GM08714 (cell line): Measurements from ENCODE around the gene CDCA3.

ENCODE experiments used
- H3K4me3 ChIP-seq: fragments of 200-500 bp; sonication (Bioruptor generic); 2 replicates; pipeline ENCODE4 v1.5.1; 2014; ENCODE audit warnings: mild to moderate bottlenecking, low read length, inconsistent platforms
- ZNF274 ChIP-seq: IDR thresholded peaks from 2 replicates; pipeline ENCODE4 v1.6.1; 2012; ENCODE audit warnings: mild to moderate bottlenecking, low read depth, low read length

Gene CDCA3

DNA sequence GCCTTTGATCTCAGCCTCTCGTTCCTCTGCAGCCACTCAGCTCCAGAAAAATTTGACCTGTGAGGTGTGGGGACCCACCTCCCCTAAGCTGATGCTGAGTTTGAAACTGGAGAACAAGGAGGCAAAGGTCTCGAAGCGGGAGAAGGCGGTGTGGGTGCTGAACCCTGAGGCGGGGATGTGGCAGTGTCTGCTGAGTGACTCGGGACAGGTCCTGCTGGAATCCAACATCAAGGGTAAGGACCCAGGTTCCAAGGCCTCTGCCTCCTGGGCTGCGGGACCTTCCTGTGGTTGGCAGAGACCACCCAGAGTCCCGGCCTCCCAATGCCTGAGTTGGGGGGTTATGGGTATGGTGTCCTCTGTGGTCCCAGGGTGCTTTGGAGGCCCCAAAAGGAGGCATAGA lies 34.0 kb downstream of the CDCA3 start:
- no peak for TF ChIP-seq ZNF274
- H3K4me3 ChIP-seq = no peak overlapping the region

DNA sequence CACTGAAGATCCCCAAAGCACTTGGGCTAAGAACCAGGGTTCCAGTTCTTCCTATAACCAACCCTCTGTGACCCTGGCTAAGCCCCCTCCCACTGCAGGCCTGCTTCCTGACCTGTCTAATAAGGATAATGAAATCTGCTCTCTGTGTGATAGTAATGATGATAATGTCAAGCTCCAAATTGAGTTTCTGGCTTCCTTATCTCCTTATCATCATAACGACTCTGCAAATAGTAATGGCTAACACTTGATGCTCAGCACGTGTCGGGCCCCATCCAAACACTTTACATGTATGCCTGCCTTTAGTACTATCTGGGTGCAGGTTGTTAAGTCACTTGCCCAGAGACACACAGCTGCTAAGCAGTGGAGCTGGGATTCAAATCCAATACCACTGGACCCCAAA lies 34.5 kb downstream of the CDCA3 start:
- no peak for TF ChIP-seq ZNF274

DNA sequence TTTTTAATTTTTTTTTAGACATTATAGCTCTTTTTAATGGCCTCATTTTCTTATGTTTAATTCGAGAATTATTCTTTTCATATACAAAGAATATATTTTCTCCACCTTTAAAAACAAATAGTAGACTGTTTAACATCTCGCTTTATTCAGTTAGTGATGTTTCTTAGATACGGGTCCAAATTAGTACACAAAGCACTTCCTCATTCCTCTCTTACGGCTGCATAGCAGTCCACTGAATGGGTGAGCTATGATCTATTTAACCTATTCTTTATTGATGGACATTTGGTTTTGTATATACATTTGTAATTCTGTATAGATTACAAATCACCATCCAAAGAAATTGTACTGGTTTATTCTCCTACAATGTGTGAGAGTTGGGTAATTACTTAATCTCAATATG lies 37.7 kb downstream of the CDCA3 start:
- H3K4me3 ChIP-seq = no peak overlapping the region
- no peak for TF ChIP-seq ZNF274

More for the DNA sequence above, 34.5 kb downstream of the CDCA3 start:
- no peak overlapping the region for H3K4me3 ChIP-seq

DNA sequence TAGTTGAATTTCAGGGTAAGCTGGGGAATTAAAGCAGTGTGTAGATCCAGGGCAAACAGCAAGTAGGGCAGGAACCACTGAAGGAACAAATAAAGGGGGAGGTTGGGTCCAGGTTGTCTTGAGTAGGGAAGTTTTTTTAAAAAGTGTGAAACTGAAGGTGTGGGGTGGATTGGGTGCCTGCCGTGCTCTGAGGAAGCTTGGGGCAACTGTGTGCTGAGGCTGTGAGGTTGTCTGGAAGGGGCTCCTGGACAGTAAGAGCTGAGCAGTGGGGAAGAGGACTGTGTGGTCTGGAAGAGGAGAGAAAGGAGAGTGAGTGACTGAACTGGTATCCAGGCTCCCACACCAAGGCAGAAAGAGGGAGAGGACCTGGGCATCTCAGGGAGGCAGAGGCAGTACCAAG lies 40.3 kb downstream of the CDCA3 start:
- TF ChIP-seq ZNF274 = no peak
- H3K4me3 ChIP-seq = no peak overlapping the region

DNA sequence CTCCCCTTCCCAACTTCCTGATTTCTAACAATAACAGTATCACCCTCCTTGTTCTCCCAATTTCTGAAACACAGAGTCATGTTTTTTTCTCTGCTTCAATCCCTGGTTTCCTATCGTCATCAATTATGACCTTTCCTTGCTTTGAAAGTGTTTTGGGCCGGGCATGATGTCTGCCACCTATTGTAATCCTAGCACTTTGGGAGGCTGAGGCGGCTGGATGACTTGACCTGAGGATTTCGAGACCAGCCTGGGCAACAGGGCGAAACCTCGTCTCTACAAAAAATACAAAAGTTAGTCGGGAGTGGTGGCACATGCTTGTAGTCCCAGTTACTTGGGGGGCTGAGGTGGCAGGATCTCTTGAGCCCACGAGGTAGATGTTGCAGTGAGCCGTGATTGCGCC lies 42.0 kb downstream of the CDCA3 start:
- no peak for TF ChIP-seq ZNF274
- no peak overlapping the region for H3K4me3 ChIP-seq

DNA sequence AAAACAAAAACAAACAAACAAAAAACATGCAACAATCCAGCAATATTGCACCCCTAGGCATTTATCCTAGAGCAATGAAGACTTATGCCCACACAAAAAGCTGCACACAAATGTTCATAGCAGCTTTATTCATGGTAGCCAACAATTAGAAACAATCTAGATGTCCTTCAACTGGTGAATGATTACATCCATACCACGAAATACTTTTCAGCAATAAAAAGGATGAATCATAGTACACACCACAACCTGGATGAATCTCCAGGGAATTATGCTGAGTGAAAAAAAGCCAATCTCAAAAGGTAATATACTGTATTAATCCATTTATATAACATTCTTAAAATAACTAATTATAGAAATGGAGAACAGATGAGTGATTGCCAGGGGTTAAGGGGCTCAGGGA lies 43.9 kb downstream of the CDCA3 start:
- no peak for TF ChIP-seq ZNF274
- no peak overlapping the region for H3K4me3 ChIP-seq

DNA sequence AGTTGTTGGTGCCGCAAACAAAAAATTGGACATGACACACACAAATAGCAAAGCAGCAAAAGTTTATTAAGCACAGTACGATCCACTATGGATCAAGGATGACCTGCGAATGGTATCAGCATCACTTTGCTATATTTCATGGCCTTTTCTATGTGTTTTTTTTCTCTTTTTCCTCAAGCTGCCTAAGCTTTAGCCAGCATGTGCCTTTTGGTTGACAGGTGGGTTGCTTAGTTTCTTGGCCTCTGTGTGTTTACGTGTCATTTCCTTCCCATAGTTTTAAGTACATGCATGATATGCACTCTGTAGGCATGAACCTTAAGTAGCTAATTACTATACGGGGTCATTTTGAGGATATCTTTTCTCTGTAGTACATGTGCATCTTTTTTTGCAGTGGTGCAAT lies 51.9 kb downstream of the CDCA3 start:
- no peak overlapping the region for H3K4me3 ChIP-seq
- TF ChIP-seq ZNF274 = no peak
